HL-60/S4 (cell line): ENCODE measurements around the gene MT1M.
"Not testable (repeated sequence)": the region's sequence is repeated elsewhere in the genome, so short reads cannot be mapped to it uniquely, and the experiment has no call there.

Experiments used
- in situ Hi-C: fragments of 300-500 bp; cut with MboI; formaldehyde crosslinking; loops from 2 replicates; pipeline ENCODE4 v1.14.3; 2022; ENCODE audit warnings: low sequenced_read_pairs

The MT1M gene

DNA sequence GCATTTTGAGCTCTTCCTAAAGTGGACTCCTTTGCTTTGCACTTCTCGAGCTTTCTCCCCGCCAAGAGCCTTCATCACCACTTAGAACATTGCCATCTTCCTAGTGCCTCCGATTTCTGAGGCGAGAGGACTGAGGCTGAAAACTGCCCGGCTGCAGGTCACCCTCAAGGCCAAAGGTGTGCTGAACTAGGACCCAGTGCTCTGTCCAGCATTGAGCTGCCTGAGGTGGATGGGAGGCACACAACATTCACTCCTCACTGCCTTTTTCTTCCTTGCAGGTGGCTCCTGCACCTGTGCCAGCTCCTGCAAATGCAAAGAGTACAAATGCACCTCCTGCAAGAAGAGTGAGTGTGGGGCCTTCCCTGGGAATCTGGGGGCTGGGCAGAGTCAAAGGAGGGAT lies 11.4 kb downstream of the MT1M start:
- in situ Hi-C loops = no loop called here

GRCh38 chr16:56645311-56645710 lies 12.9 kb downstream of the MT1M start:
- in situ Hi-C loops = no loop called here

- in situ Hi-C loops = no loop called here
Measured at GRCh38 chr16:56645838-56646237, 13.4 kb downstream of the MT1M start.

DNA sequence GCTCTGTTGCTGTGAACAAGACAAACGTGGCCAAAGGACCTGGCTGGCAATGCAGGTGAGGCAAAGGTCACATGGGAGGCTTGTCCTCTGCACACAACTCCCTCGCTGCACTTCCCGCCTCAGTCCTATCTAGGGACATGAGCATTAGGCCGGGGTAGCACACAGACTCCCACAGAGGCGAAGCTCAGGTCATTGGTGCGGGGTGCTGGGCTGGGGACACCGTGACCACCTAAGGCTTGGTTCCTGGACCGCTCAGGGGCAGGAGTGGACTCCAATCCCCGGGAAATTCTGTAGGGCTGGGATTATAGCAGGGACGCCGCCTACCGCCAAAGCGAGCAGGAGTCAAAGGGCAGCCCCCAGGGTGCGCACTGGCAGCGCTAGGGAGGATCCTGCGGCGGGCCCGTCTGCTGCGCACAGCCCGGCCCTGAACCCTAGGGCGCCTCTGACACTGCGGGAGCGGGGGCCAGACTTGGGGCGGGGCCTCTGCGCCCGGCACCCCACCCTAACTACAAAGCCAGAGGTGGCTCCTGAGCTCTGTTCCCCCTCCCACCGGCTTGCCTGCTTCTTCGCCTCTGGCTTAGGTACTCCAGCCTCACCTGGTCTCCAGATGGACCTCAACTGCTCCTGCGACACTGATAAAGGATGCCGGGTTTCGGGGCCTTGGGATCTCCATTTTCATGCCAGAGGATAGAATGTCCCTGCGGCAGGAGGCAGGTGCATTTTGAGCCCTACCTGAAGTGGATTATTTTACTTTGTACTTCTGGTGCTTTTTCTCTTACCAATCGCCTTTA lies 15.4 kb downstream of the MT1M start:
- in situ Hi-C loops = no loop called here

DNA sequence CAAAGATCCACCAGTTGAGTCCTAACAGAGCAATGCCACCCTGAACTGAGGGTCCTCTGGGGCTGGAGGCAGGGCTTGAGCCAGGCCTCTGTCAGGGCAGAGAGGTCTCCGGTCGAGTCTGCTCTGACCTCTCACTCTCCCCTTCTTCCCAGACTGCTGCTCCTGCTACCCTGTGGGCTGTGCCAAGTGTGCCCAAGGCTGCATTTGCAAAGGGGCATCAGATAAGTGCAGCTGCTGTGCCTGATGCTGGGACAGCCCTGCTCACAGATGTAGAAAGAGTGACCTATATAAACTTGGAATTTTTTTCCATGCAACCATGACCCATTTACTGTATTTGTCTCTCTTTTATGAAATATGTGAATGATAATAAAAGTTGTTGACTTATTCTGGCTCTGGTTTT lies 16.8 kb downstream of the MT1M start:
- in situ Hi-C loops = no loop called here

- in situ Hi-C loops = no loop called here
Measured at GRCh38 chr16:56649820-56650219, 17.4 kb downstream of the MT1M start.

DNA sequence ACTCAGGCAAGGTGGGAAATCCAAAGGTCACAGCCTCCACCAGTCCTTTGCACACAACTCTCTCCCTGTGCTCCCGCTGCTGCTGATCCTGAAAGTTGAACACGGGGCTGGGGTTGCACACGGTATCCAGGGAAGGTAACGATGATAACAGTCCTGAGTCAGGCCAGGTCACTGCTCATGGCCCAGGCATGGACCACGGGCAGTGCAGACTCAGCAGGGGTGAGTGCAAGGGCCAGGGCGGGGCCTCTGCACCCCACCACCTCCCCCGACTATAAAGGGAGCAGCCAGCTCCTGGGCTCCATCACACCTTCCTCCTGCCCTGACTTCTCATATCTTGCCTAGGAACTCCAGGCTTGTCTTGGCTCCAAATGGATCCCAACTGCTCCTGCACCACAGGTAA lies 19.1 kb downstream of the MT1M start, which contains the start of gene MT1B:
Gene MT1B, plus strand, starts transcription at position 301 of the 400 bp plus-strand sequence. Its CDS starts 68 bp downstream, at position 369.
- in situ Hi-C loops = no loop called here

- in situ Hi-C loops = no loop called here
Measured at GRCh38 chr16:56652600-56652999, 20.1 kb downstream of the MT1M start.

GRCh38 chr16:56653218-56653617 lies 20.8 kb downstream of the MT1M start:
- in situ Hi-C loops = no loop called here

DNA sequence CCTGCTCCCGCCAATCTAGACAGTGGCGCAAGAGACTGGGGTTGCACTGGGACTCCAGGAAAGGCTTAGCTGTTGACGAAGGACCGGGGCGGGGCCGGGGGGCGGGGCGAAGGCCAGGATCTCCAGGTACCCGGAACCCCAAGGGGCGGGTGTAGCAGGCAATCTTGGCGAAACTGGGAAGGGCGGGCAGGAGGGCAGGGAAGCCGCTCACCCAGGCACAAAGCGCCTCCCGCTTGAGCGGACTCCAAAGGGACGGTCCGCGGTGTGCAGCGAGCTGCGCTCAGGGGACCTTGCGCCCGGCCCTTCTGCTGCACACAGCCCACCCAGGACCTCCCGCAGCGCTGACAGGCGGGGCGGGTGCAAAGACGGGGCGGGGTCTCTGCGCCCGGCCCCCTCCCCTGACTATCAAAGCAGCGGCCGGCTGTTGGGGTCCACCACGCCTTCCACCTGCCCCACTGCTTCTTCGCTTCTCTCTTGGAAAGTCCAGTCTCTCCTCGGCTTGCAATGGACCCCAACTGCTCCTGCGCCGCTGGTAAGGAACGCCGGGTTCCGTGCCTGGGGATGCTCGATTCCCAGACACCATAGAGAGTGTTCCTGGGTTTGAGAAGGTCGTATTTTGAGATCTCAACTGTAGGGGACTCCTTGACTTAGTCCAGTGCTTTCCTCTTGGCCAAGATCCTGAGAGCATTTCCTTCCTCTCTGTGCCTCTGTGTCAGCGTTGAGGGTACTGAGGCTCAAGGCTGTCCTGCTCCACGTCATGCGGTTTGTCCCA lies 25.3 kb downstream of the MT1M start, which contains the start of gene MT1F:
Gene MT1F, plus strand, starts transcription at position 405 of the 772 bp plus-strand sequence. Its CDS starts 100 bp downstream, at position 505.
- in situ Hi-C loops = no loop called here

- in situ Hi-C loops = no loop called here
Measured at GRCh38 chr16:56658327-56658875, 25.9 kb downstream of the MT1M start.

DNA sequence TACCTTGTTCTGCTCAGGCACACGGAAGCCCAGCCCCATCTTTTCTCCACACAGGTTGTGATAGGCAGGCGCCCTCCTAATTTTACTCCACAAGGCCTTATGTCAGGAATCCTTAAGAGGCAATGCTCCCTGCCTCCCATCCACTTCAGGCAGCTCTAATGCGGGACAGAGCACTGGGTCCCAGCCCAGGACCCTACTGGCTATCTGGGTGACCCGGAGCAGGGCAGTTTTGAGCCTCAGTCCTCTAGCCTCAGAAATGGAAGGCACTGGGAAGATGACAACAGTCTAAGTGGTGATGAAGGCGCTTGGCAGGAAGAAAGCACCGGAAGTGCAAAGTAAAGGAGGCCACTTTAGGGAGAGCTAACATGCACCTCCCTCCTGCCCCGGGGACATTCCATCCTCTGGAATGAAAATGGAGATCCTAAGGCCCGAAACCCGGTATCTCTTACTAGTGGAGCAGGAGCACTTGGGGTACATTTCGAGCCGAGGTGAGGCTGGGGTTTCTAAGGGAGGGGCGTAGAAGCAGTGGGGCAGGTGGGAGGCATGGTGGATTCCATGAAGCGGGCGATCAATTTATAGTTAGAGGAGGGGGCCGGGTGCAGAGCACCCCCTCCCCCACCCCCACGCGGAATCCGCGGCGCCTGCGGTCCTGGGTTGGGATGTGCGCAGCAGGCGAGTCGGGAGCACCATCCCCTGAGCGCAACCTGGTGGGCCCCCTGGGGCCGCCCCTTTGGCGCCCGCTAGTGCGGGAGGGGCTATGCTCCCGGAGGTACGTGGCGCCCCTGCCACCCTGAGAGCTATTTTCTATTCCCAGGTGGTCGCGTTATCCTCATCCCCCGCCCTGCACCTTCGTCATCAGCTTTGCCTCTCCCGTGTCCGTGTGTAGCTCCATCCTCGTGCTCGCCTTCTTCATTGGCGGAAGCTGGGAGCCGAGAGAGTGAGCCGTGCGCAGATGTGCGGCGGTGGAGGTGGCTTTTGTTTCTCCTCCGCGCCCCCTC lies 30.2 kb downstream of the MT1M start:
- in situ Hi-C loops = no loop called here

DNA sequence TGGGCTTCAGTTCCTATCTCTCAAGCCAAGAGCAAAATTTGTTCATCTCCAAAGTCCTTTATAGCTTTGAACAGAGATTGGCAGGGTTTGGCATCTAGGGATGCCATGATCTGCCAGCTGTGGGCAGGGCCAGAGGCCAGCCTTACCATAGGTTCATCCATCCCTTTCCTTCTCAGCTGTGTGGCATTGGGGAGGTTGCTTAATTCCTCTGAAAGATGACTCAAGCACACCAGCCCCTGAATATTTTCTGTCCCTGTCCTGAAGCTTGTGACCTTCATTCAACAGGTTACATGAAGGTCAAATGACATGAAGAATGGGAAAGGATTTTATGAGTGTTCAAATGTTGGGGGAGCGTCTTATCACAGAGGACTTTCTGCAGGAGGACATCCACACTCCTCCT lies 32.0 kb downstream of the MT1M start:
- in situ Hi-C loops = no loop called here

DNA sequence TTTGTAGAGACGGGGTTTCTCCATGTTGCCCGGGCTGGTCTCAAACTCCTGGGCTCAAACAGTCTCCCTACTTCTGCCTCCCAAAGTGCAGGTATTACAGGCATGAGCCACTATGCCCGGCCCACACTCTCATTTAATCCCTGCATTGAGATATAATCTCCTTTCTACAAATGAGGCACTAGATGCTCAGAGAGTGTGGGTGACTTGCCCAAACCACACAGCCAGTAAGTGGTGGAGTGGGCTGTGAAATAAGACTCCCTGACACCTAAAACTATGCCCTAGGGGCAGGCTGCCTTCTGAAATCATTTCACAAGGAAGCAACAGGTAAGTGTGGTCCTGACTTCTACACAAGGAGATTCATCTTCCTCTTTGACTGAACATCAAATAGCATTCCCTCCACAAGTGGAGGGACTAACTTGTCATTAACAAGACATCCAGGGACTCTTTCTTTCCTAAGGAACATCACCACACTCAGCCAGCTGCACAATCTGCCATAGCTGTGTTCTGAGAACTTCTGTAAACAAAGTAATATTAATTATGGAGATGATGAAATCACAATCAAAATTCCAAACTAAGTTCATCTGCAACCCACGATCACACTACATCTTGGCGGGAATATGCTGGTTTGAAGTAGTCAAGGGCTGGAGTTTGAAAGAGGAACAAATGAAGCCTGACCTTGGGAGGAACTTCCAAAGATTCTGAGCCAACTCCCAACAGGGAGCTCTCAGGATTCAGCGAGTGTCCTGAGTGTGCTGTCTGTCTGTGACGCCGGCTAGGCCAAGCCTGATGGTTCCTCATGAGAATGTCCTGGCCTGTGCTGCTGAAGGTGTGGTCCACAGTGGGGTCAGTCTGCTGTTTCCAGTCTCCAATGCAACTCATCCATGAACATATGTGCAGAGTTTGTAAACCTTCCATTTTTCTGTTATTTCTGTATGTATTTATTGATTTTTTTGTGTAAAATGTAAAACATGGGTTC lies 33.1 kb downstream of the MT1M start:
- in situ Hi-C loops = not testable (repeated sequence)

DNA sequence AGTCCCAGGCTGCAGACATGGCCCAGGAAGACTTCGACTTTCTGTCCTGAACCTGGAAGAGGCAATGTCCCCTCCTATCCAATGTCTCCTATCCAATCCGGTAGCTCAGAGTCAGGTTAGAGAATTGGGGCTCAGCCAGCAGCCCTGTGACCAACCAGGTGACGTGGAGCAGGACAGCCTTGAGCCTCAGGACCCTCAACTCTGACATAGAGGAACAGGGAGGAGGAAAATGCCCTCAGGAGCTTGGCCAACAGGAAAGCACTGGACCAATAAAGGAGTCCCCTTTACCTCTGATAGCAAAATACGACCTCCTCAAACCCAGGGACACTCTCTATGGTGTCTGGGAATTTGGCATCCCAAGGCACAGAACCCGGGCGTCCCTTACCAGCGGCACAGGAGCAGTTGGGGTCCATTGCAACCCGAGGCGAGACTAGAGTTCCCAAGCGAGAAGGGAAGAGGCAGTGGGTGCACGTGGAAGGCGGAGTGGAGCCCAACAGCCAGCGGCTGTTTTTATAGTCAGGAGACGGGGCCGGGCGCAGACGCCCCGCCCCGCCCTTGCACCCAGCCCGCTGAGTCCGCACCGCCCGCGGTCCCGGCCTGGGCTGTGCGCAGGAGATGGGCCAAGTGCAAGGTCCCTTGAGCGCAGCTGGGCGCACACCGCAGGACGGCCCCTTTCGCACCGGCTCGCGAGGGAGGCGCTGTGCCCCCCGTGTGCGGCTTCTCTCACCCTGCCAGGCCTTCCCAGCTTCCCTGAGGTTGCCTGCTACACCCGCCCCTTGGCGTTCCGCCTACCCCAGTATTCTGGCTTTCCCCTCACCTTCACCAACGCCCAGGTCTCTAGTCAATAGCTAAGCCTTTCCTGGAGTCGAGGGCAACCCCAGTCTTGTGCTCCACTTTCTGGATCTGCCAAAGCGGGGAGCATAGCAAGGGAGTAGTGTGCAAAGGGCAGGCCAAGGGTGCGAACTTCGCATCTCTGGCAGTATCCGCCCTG lies 35.4 kb downstream of the MT1M start, which contains the start of gene MT1G:
Gene MT1G, minus strand, starts transcription at position 485 of the 991 bp plus-strand sequence. Its CDS starts 72 bp downstream, at position 413.
- in situ Hi-C loops = no loop called here

- in situ Hi-C loops = no loop called here
Measured at GRCh38 chr16:56669005-56669839, 36.8 kb downstream of the MT1M start, which contains the start of gene MT1H. Gene MT1H, plus strand, starts transcription at chr16:56669814. Its CDS starts 71 bp downstream, at chr16:56669885.
